Endodermal cell (in vitro differentiated cells): Measurements from ENCODE around the gene LIMK1. TPM values are rescaled to one million over a fixed set of nuclear protein-coding genes. Genes with fewer than 3 reads are reported as not detected.

Experiments used
- DNase-seq: peaks from one replicate; pipeline ENCODE4 v3.0.0-alpha.2; 2017
- H3K27ac ChIP-seq: 2 replicates; pipeline ENCODE4 v1.5.1; 2013; ENCODE audit warnings: mild to moderate bottlenecking, low read depth, low read length, moderate library complexity
- H3K27me3 ChIP-seq: 2 replicates; pipeline ENCODE4 v1.6.1; 2013; ENCODE audit warnings: mild to moderate bottlenecking, low read length, moderate library complexity; ENCODE audit not compliant: insufficient read depth, control insufficient read depth, poor library complexity, severe bottlenecking
- H3K36me3 ChIP-seq: 2 replicates; pipeline ENCODE4 v1.7.0; 2013; ENCODE audit warnings: mild to moderate bottlenecking, low read length, moderate library complexity; ENCODE audit not compliant: control insufficient read depth, insufficient read depth
- H3K4me1 ChIP-seq: one replicate; pipeline ENCODE4 v1.7.0; 2013; ENCODE audit warnings: low read length; ENCODE audit not compliant: control insufficient read depth, insufficient read depth
- H3K4me3 ChIP-seq: 2 replicates; pipeline ENCODE4 v1.5.1; 2013; ENCODE audit warnings: mild to moderate bottlenecking, low read length, moderate library complexity
- H3K9ac ChIP-seq: 2 replicates; pipeline ENCODE4 v1.6.1; 2013; ENCODE audit warnings: mild to moderate bottlenecking, low read length, moderate library complexity; ENCODE audit not compliant: poor library complexity, severe bottlenecking; ENCODE audit errors: extremely low read depth
- H3K9me3 ChIP-seq: 2 replicates; pipeline ENCODE4 v1.6.1; 2013; ENCODE audit warnings: mild to moderate bottlenecking, low read length, moderate library complexity; ENCODE audit not compliant: control insufficient read depth
- H3K27ac Mint-ChIP-seq: 2 replicates; pipeline ENCODE4 v1.8.0; 2020; ENCODE audit warnings: mixed read lengths
- H3K27me3 Mint-ChIP-seq: 2 replicates; pipeline ENCODE4 v1.8.0; 2021; ENCODE audit warnings: mild to moderate bottlenecking, mixed read lengths; ENCODE audit not compliant: insufficient read depth
- H3K36me3 Mint-ChIP-seq: 2 replicates; pipeline ENCODE4 v1.8.0; 2020; ENCODE audit warnings: low read depth, mixed read lengths
- H3K4me1 Mint-ChIP-seq: 2 replicates; pipeline ENCODE4 v1.8.0; 2020; ENCODE audit warnings: mixed read lengths
- H3K4me3 Mint-ChIP-seq: 2 replicates; pipeline ENCODE4 v1.8.0; 2020; ENCODE audit warnings: mild to moderate bottlenecking, moderate library complexity, mixed read lengths
- H3K9me3 Mint-ChIP-seq: 2 replicates; pipeline ENCODE4 v1.8.0; 2020; ENCODE audit warnings: mild to moderate bottlenecking, mixed read lengths
- CTCF ChIP-seq: fragments of 200-600 bp; sonication (generic); conservative IDR thresholded peaks from 2 replicates; pipeline ENCODE4 v1.5.0; 2021; ENCODE audit warnings: antibody characterized with exemption, mild to moderate bottlenecking
- WGBS, 2 experiments: methylation state at CpG; one replicate each; pipeline versions ENCODE4 v1.1.5 to v1.1.7; 2013; ENCODE audit warnings: missing lambda C conversion rate in 2 of 2, mixed read lengths in 1 of 2; ENCODE audit not compliant: insufficient coverage in 1 of 2, insufficient read length in 1 of 2; 5-methylcytosine and 5-hydroxymethylcytosine counted together
- total RNA-seq, 2 donors: library from RNA; stranded (reverse); fragmentation: NEBNext Ultra II Directional in 1 of 2; extraction: Animal tissue kit (Norgen Biotek cat#: 25700) in 1 of 2; gene quantifications; 2 replicates in 1 of 2; 3 replicates in 1 of 2; pipeline ENCODE4 v1.2.1, GENCODE V29; 2021

LIMK1 gene
- total RNA-seq, 2 donors from 2014 or later = 83.9 TPM

GRCh38 chr7:74149071-74149470 is 65.5 kb downstream of the LIMK1 start:
- peaks cover 3% of the 10 kb centered on the region for H3K4me1 Mint-ChIP-seq
- Histone ChIP-seq H3K27ac (no peak overlapping the region), H3K27me3 (no peaks in the 10 kb centered on the region), H3K9ac (no peak overlapping the region), H3K4me1 (no peaks in the 10 kb centered on the region), H3K36me3 (no peaks in the 10 kb centered on the region), H3K9me3 (peaks cover 9% of the 10 kb centered on the region), H3K4me3 (no peak overlapping the region)
- H3K27me3 Mint-ChIP-seq = no peaks in the 10 kb centered on the region
- 96 to 97% methylated on average over 5 of the region's 5 CpGs for WGBS, 2 experiments
- DNase-seq = no peak
- H3K36me3 Mint-ChIP-seq = no peaks in the 10 kb centered on the region
- TF ChIP-seq CTCF = no peak
- H3K27ac Mint-ChIP-seq = no peak overlapping the region
- H3K9me3 Mint-ChIP-seq = peaks cover 3% of the 10 kb centered on the region
- H3K4me3 Mint-ChIP-seq = no peak overlapping the region

DNA sequence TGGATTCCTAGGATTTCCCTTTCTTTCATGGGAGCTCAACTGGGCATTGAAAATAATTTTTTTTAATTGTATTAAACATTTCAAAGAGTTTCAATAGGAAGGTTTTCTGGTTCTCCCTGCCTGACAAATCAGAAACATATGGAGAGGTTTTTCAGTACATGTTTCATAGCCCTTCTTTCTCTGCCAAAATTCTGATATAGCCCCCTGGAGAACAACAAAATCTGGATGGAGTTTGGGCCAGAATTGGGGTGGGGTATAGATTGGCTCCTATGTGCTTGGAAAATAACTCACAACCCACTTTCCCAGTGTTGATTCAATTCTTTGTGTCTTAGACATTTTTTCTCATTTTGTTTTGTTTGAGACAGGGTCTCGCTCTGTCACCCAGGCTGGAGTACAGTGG is 66.0 kb downstream of the LIMK1 start:
- Histone ChIP-seq H3K9me3 (peaks cover 3% of the 10 kb centered on the region), H3K27me3 (no peaks in the 10 kb centered on the region), H3K4me1 (no peaks in the 10 kb centered on the region), H3K9ac (no peak overlapping the region), H3K36me3 (no peaks in the 10 kb centered on the region), H3K4me3 (no peak overlapping the region), H3K27ac (no peak overlapping the region)
- H3K9me3 Mint-ChIP-seq = peaks cover 3% of the 10 kb centered on the region
- H3K4me3 Mint-ChIP-seq = no peak overlapping the region
- no peaks in the 10 kb centered on the region for H3K27me3 Mint-ChIP-seq
- no peak overlapping the region for H3K27ac Mint-ChIP-seq
- H3K36me3 Mint-ChIP-seq = no peaks in the 10 kb centered on the region
- DNase-seq = no peak
- TF ChIP-seq CTCF = no peak
- H3K4me1 Mint-ChIP-seq = peaks cover 3% of the 10 kb centered on the region
- 90 to 97% methylated on average over 1 of the region's 1 CpG for WGBS, 2 experiments

- TF ChIP-seq CTCF = no peak
- Mint-ChIP-seq H3K36me3 (no peaks in the 10 kb centered on the region), H3K4me3 (no peak overlapping the region), H3K27me3 (no peaks in the 10 kb centered on the region), H3K27ac (no peak overlapping the region), H3K4me1 (no peaks in the 10 kb centered on the region), H3K9me3 (no peaks in the 10 kb centered on the region)
- DNase-seq = no peak
- 88 to 97% methylated on average over 5 to 9 of the region's 9 CpGs for WGBS, 2 experiments
- no peaks in the 10 kb centered on the region for H3K9me3 ChIP-seq
- no peak overlapping the region for H3K27ac ChIP-seq
- H3K9ac ChIP-seq = no peak overlapping the region
- no peaks in the 10 kb centered on the region for H3K4me1 ChIP-seq
- no peak overlapping the region for H3K4me3 ChIP-seq
- no peaks in the 10 kb centered on the region for H3K36me3 ChIP-seq
- H3K27me3 ChIP-seq = no peaks in the 10 kb centered on the region
These were observed 70.1 kb downstream of the LIMK1 start for GRCh38 chr7:74153736-74154135.
